HG03575 (cell line): Measurements from ENCODE around the gene RAPGEF5.

Experiments used
- ATAC-seq: cut with Tn5 transposase; IDR thresholded peaks from one replicate; pipeline ENCODE4 v1.9.1; 2021; ENCODE audit not compliant: unreplicated experiment, insufficient number of reproducible peaks, low FRiP score; ENCODE audit errors: extremely low read depth

Gene RAPGEF5

GRCh38 chr7:22153432-22154142, 203.4 kb downstream of the RAPGEF5 start:
- ATAC-seq, result no peak

- no peak for ATAC-seq
These were observed 204.3 kb downstream of the RAPGEF5 start for GRCh38 chr7:22152690-22153089.

GRCh38 chr7:22151901-22152300, 205.1 kb downstream of the RAPGEF5 start:
- no peak for ATAC-seq

GRCh38 chr7:22150221-22150620, 206.7 kb downstream of the RAPGEF5 start:
- no peak for ATAC-seq

GRCh38 chr7:22147868-22148267, 209.1 kb downstream of the RAPGEF5 start:
- no peak for ATAC-seq

DNA sequence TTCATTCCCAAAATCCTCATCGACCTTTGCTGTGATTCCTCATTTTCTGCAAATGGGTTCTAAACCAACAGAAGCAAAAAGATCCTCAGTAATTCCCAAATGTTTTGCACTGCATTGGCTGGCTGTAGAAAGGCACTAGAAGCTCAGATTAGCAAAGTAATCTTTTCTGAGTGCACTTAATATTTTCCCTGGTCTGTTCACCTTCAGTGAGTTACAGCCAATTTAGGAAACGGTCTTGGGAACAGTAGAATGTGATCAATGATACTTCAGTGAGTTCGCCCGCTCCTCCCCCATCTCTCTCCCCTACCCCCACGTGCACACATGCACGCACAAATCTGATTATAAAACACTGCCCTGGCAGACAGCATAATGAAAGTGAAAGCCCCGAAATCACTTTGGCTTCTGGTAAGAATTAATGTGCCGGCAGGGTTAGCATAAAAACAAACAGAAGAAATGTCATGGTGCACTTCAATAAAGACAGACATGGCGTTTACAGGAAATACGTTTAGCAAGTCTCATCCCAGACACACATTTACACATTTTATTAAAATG, 209.9 kb downstream of the RAPGEF5 start:
- ATAC-seq, result no peak

GRCh38 chr7:22144950-22145349, 212.0 kb downstream of the RAPGEF5 start:
- ATAC-seq, result no peak

GRCh38 chr7:22143491-22143890, 213.5 kb downstream of the RAPGEF5 start:
- ATAC-seq, result no peak

DNA sequence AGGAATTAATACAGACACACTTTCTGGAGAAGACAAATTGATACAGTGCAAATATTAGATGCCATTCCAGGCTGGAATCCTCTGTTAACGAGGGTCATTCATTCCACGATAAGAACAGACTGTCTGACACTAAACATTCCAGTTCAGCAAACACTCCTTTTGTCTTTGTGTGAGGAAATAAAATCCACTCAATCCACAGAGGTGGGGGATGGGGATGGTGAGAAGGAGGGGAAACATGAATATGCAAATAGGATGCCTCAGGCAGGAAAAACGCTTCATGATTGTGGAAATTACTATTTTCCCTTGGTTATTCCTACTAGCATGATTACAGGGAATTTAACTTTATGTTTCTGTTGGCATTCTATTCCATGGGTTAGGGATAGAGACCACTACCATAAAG, 214.4 kb downstream of the RAPGEF5 start:
- no peak for ATAC-seq

GRCh38 chr7:22141355-22141754, 215.6 kb downstream of the RAPGEF5 start:
- ATAC-seq, result no peak

DNA sequence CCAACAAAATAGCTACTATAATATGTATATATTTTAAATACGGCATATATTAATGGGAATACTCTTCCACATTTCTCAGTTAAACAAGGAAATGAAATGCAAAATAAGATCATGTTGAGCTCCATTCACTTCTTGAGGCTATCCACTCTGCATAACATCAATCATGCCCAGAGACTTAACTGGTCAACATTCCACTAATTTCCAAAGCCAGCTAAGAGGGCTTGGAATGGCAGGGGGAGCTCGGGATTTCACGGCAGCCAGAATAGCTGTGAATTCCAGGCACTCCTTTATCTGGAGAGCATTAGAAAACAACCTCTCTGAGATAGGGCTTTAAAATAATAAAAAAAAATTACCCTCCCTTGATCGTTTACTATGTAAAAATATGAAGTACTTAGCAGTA, 216.4 kb downstream of the RAPGEF5 start:
- no peak for ATAC-seq

- no peak for ATAC-seq
These were observed 218.1 kb downstream of the RAPGEF5 start for GRCh38 chr7:22138886-22139285.

DNA sequence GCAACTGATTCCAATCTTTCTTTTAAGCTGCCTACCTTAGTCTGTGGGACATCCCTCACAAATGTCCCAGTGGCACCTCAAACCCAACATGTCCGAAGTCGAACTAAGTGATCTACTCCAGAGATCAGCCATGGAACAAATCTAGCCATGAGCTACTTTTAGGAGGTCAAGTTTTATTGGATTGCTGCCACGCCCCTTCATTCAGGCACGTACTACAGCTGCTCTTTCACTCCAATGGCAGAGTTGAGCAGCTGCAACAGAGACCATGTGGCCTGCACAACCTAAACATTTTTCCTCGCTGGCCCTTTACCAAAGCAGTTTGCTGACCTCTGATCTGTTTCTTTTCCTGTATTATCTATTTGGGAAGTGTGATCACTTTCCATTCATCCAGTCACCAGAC, 218.8 kb downstream of the RAPGEF5 start:
- ATAC-seq, result no peak

DNA sequence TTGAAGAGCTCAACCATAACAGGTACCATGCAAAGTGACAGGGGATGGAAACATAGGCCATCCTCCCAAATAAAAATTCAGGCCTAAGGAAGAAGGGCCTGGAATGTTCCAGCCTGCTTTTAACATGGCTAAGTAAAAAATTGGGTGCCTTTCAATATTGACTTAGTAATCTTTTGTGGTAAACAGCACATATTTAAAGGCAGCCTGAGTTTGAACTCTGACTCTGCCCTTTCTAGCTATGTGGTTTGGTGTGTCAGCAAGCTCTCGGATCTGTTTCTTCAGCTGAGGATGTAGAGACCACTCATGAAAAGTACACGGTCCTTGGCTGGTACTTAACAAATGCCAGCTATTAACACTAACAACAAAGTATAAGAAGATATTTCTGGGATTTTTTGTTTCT, 219.5 kb downstream of the RAPGEF5 start:
- ATAC-seq, result no peak

DNA sequence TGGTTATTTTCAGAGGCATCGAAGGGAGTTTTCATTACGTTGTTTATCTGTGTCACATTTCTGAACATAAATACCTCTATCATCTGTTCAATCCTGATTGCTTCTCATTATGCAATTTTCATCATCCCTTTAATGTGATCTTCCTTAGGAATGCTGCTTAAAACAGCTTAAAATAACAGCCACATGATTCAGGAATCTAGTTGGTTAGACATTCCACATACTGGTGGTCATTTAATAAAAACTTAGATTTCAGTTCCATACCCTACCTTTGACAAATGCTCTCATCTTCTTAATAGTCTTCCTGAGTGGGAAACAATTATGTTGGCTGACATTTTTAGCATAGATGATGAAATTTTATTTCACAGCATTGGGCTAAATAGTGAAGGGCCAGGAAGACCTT, 219.9 kb downstream of the RAPGEF5 start:
- ATAC-seq, result no peak

GRCh38 chr7:22129819-22130580, 227.0 kb downstream of the RAPGEF5 start:
- ATAC-seq, result no peak

DNA sequence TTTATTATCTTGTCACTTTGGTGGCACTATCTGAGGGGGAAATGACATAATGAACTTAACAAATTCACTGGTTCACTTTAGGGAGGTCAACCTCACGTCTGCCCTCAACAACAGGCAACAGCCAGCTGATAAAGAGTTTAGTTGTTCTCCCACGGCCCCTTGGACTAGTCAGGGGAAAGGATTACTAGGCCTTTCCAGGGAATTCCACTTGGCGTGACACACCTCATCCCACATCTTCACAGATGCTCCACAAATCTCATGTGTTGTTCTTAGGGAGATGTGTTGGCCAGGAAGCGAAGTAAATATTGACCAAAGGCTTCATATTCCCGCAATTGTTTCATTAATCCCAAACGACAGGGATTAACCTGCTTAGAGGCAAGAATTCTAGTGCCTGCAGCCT, 227.8 kb downstream of the RAPGEF5 start:
- ATAC-seq, result no peak

DNA sequence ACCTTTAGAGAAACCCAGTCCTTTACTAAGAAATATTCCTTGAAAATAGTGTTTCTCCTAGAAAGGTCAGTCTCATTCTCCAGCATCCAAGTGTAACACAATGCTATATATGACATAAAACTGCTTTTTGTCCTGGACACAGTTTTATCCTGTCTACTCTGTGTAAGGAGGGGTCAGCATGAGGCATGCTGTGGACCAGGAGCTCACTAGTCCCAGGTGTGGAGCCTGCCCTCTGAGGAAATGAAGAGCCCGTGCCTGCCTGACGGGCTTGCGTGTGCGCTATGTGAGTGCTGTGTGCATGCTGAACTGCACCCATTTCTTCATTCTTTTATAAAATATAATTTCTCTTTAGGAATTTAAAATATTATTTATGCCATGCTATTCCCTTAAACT, 228.4 kb downstream of the RAPGEF5 start:
- no peak for ATAC-seq

DNA sequence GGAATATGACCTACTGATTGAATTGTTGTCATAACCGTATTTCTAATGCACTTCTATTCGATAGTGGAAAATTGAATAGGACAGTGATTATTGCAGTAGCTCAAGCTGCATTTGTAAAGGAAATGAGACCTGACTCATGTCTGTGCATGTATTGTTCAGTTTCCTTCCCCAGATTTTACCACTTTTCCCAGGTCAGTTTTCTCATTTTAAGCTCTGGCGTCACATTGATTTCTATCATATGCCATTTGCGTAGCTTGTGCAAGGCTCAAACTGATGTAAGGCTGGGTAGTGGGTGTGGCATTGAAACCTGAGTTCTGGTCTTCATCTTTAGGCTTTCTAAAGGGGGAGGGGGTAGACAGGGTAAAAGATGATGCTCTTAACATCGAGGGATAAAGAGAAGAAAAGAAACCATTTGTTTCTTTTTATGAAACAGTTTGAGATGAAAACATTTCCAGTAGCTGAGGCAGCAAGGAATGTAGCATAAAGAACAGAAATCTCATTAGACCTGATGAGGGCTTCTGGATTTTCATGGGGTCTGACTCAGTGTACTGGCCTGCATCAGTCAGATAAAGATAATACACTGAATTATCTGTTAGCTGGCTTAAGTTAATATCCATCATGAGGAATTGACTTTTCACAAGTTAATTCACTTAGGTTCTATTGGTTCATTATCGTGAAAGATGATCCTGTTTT, 229.0 kb downstream of the RAPGEF5 start:
- no peak for ATAC-seq

- ATAC-seq, result no peak
These were observed 231.5 kb downstream of the RAPGEF5 start for GRCh38 chr7:22125436-22125835.
